NCI-H2029 treated with DMSO at 0.1 percent for 48 hours (cell line): Measurements from ENCODE around the gene HABP4.
"Not testable (repeated sequence)": the region's sequence is repeated elsewhere in the genome, so short reads cannot be mapped to it uniquely, and the experiment has no call there.

Experiments used
- DNase-seq: peaks from one replicate; lab custom pipeline; 2025; lab: John Stamatoyannopoulos, UW

HABP4 gene

GRCh38 chr9:96498796-96499195 is 48.8 kb downstream of the HABP4 start:
- DNase-seq = no peak

DNA sequence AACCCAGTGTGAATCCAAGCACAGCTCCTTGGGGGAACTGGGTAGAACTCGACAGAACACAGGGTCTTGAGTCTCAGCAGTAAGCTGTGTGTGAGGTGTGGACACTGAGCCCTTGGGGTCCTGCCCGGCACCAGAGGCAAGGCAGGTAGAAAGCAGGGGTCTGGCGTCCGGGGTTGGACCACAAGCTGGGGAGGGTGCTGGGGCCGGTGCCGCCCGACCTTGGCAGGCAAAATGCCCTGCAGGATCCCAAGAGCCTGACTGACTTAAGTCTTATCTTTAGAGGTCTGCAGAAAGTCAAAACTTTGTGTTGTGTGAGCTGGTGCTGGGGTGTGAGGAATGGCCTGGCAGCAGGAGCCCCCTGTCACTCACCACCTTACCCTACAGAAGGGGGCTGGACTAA is 49.3 kb downstream of the HABP4 start:
- DNase-seq = no peak

GRCh38 chr9:96500696-96501632 is 51.0 kb downstream of the HABP4 start:
- DNase-seq = no peak

DNA sequence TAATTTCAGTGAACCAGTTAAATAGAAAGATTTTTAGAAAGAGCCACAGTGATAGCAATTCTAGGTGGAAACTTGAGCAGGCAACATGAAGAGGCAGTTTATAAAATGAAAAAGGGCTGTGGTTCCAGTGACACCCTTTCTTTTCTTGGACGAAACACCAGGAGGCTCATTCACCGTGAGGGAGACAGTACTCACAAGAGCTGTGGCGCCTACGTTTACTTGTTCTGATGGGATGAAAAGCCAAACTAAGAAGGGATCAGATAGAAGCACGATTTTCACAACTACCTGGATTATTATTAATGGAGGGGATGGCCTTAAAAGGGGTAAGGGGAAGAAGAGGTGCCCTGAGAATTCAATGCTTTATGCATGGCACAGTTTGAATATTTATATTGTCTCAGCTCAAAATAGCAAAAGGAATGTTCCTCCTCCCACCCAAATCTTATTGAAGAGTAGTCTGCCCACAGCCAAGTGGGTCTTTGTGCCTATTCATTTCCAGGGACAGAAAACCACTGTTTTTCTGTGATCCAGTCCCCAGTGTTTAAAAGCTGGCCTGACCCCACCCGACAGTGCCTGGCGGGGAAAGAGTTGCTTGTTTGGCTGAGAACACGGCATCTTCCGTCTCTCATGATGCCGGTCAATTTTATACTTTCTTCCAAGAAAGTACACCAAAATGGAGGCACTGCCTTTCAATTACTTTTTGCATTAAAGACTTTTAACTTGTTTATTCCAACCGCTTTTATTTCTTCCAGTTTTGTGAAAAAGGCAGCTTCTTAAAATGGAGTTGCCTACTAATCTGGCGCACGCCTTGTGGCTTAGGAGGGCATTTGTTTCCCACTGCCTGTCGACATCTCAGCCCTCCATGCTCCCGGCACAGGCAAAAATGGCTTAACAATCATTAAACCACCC is 51.9 kb downstream of the HABP4 start:
- DNase-seq = no peak

DNA sequence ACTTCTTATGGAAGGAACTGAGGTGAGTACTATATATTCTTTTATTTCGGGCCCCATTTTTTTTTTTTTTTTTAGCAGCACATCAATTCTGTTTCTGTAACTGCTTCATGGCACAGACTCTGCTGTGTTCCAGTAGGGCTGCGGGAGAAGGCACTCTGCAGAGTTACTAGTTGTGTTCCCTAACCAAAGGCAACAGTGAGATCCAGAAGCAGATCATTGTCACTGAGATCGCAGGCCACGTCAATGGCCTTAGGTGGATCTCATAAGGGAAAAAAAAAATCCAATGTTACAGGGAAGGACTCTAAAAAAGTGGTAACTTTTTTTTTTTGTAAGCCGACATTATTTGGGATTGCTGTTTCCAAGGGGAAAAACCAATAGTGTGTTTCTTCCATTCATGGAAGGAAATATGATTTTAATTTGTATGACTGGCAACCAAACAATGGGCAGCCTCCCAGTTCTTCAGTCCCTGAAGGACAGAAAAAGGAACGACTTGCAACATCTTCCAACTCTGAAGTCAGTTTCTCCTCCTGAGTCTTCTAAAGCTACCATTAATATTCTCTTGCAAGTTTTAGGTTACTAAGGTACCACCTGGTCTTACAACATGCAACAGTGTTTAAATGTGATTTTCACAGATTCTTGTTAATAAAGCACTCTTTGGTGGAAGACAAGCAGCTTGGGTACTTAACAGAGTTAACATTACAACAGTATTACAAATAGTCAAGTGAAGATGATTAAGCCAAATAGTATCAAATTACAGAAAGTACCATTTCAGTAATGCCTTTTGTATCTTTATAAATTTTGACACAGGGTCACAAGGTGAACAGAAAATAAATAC is 52.8 kb downstream of the HABP4 start:
- DNase-seq = no peak

- not testable (repeated sequence) for DNase-seq
Measured at GRCh38 chr9:96503374-96503748, 53.4 kb downstream of the HABP4 start.

GRCh38 chr9:96503918-96504317 is 53.9 kb downstream of the HABP4 start:
- DNase-seq = no peak

DNA sequence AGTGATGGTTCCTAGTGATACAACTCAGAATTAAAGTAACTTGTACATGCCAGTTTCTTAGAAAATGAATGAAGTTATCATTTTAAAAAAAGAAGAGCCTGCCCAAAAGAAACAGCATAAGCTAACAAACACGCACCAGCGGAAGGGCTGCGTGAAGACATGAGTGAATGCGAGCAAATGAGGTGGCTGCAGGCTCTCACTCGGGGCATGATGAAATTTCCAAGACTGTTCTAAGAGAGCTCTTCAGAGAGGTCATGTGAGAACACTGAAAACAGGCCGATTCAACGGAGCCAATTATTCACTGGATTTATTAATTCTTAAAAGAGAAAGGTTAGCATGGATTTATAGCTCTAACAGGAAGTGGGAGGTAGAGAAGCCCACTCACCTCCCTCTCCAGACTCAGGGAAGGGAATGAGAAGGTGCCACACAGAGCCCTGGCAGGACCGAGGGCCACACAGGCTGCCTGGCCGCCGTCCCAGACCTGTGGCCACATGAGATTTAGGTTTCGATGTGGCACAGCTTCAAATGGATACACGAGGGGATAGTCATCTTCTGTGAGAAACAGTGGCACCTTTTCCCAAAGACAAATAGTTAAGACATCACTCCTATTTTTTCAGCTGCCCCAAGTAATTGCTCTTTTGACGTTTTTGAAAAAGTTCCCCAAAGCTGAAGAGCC is 55.5 kb downstream of the HABP4 start:
- no peak for DNase-seq

DNA sequence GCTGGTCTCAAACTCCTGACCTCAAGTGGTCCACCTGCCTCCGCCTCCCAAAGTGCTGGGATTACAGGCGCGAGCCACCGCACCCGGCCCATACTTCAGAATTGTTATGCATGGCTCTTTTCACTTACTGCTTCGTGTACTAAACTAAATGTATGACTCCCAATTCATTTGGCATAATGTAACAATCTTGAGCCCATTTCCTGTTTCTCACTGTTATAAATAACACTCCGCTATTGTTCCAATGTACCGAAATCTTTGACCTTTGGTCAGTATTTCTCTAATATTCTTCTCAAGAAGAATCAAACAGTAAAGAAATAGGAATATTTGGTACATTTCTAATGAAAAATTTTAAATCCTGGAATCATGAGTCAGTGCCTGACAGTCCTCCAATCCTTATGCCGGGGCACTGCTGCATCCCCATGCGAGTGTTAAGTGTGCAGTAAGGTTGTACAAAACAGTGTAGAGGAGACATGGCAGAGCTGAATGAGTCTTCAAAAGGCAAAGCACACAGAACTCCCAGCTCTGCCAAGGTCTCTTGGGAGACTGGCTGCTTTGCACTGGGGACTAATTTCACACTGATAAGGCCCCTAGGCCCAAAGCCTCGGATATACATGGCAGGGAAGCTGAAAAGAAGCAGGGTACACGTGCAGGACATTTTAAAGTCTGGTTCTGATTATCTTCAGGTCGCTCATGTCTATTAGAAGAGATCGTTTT is 58.4 kb downstream of the HABP4 start:
- DNase-seq = no peak

DNA sequence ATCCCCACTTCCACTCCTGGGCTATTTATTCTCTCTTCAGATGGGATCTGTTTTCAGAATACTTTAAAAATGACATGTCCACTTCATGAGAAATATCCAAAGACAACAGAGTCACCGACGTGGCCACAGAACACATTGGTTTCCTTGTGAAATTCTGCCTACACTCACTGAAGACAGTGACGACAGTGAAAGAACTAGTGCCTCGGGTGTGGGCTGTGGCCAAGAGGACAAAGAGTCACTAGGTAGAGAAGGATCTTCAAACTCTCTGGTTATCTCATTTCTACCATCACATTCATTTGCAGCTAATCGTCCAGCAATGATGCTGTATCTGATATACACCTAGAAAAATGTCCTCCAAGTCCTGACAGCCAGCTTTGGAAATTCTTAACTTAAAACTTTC is 59.1 kb downstream of the HABP4 start:
- no peak for DNase-seq

DNA sequence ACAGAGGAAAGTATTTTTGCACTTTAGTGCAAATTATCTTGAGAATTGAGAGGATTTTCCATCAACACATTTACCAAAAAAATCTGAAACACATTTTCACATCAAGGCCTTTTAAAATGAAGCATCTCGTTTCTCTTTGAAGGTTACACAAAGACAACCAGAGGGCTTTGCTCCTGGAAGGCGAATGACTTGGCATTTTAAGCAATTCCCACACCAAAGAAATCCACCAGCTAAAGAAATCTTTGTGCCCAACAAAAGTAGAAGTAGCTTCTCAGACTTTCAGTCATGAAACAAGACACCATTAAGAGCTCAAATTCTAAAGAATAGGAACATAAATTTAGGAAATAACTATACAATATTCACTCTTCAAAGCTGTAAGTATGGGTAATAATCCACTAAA is 59.9 kb downstream of the HABP4 start:
- no peak for DNase-seq

GRCh38 chr9:96510258-96510657 is 60.3 kb downstream of the HABP4 start:
- no peak for DNase-seq

DNA sequence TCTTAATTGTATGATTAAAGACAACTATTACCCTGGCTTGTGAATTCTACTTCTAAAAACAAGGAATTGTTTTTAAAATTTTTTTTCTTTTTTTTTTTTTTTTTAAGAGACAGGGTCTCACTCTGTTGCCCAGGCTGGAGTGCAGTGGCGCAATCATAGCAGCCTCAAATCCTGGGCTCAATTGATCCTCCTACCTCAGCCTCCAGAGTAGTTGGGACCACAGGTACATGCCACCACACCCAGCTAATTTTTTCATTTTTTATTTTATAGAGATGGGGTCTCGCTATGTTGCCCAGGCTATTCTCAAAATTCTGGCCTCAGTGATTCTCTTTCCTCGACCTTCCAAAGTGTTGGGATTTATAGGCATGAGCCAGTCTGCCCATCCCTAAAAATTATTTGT is 62.3 kb downstream of the HABP4 start:
- no peak for DNase-seq

DNA sequence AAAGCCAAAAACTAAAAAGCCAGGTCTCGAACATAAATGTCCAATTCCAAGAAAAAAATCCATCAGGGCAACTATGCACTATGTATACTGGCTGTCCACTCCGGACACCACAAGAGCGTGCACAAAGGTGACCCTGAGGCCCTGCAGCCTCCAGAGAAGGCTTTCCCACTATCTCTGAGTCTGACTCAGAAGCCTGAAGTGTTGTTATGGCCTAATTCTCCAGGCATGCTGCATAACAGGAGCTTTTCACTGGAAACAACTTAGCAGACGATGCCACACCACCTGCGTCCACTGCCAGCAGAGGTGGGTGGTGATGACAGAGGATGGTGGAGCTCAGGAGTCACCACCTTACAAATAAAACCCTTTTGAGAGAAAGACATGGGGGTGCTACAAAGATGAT is 63.7 kb downstream of the HABP4 start:
- DNase-seq = no peak

DNA sequence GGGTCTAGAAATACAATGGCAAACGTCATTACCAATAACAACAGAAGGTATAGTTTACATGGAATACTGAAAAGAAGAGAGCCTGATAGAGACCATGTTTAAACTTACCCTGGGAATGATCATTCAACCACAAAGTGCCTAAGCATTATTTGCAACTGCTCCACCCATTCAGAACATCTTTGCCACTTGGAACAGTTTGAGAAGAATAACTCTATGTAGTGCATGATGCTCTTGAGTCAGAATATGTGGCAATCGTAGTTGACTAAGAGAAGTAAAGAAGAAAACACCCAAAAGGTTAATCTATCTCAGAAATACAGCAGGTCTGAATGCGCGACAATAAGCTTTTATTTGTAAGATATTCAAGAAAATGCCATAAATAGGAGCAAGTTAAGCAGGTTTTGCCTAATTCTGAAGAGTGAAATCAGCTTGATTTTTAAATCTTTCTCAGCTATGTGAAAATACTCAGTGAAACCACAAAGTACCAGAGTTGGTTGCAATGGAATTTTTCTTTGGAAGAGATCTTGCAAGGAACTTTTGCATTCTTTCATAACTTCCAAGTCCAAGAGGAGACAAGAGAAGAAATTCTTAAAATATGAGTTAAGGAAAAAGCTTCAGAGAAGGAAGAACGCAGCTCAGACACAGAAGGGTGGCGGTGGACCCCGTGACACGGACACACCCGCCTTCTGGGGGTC is 64.3 kb downstream of the HABP4 start:
- DNase-seq = no peak

DNA sequence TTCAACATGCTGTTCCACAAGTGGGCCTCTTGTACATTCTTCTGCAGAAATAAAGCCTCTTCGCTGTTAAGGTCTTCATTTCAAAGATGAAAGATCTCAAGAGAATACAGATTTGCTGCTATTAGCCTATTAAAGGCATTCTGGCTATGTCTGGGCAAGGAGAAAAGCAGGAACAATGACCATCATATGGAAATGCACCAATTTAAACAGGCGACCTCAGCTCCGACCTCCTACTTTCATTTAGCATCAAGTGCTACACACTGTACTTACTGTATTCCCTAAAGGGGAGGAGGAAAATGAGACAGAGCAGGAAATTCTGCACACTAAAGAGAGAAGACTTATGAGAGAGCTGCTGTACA is 64.8 kb downstream of the HABP4 start:
- DNase-seq = no peak

- no peak for DNase-seq
Measured at GRCh38 chr9:96515621-96516470, 65.9 kb downstream of the HABP4 start.

- no peak for DNase-seq
Measured at GRCh38 chr9:96519095-96519494, 69.1 kb downstream of the HABP4 start.

DNA sequence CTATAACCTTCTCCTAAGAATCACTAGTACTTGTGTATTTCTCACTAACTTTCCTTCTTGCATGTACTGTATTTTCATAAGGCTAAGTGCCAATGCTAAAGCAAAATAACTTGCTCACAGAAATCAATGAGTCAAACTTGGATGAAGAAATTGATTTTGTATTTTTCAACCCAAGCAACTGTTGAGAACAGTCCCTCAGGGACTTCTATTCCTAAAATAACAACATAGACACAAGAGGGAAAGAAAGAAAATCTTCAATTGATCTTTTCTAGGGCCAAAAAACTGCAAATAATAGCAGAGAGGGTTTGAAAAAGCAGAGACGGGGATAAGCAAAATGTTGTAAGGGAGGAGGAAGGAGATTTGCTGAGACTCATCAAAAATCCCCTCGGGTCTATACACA is 69.8 kb downstream of the HABP4 start:
- no peak for DNase-seq
